ENCODE results near the gene ILF3. TPM values are rescaled to one million over a fixed set of nuclear protein-coding genes. Genes with fewer than 3 reads are reported as not detected.

Gene ILF3
- polyA plus RNA-seq, 1 donor (not counting 4 experiments of a cell fraction or from before 2014, with no cell fraction given) = 162 TPM

- dilution Hi-C loops (cut with MboI; ENCODE audit: extremely low pct_ligation_motif_present, low sequenced_read_pairs) = no loop called here
- Histone ChIP-seq H3K27me3 (ENCODE audit: control insufficient read depth, extremely low read depth, insufficient read depth, low read length) (no peaks in the 10 kb centered on the region), H4K20me1 (ENCODE audit: control insufficient read depth, extremely low read depth, insufficient read depth, low read length) (no peaks in the 10 kb centered on the region), H3K9me3 (ENCODE audit: control insufficient read depth, low read depth, low read length) (no peaks in the 10 kb centered on the region), H3K36me3 (ENCODE audit: control insufficient read depth in 2 of 2, extremely low read depth in 1 of 2, insufficient read depth in 2 of 2, low read length in 2 of 2) (no peaks in the 10 kb centered on the region), H3K4me2 (ENCODE audit: control insufficient read depth, extremely low read depth, insufficient read depth, low read depth, low read length) (no peak overlapping the region), H2AFZ (ENCODE audit: control insufficient read depth, low read length) (no peak overlapping the region), H3K9me1 (ENCODE audit: control insufficient read depth, extremely low read depth, insufficient read depth, low read length) (no peaks in the 10 kb centered on the region), H3K79me2 (ENCODE audit: control insufficient read depth, insufficient read depth, low read length) (no peaks in the 10 kb centered on the region), H3K27ac (ENCODE audit: control insufficient read depth, insufficient read depth, low read length) (no peak overlapping the region), H3K4me1 (ENCODE audit: control insufficient read depth, extremely low read depth, insufficient read depth, low read length) (peaks cover 9% of the 10 kb centered on the region), H3K4me3 (ENCODE audit: control insufficient read depth in 2 of 3, extremely low read depth in 1 of 3, insufficient read depth in 2 of 3, low read depth in 1 of 3, low read length in 3 of 3) (no peak overlapping the region), H3K9ac (ENCODE audit: control insufficient read depth, extremely low read depth, insufficient read depth, low read length) (no peak overlapping the region)
- DNase-seq (ENCODE audit: low read depth, low spot score) = no peak
- no peak for TF ChIP-seq EZH2 (IDR thresholded peaks at IDR 0.05; ENCODE audit: low read length)
- no peak for TF ChIP-seq CTCF (optimal IDR thresholded peaks at IDR 0.05 in 1 of 3, IDR thresholded peaks at IDR 0.05 in 1 of 3, conservative IDR thresholded peaks at IDR 0.05 in 1 of 3; ENCODE audit: extremely low read depth in 1 of 3, insufficient read depth in 2 of 3, low read length in 3 of 3)
- FAIRE-seq = no peak
Measured at GRCh38 chr19:10611907-10612306, 42.2 kb upstream of the ILF3 start.

DNA sequence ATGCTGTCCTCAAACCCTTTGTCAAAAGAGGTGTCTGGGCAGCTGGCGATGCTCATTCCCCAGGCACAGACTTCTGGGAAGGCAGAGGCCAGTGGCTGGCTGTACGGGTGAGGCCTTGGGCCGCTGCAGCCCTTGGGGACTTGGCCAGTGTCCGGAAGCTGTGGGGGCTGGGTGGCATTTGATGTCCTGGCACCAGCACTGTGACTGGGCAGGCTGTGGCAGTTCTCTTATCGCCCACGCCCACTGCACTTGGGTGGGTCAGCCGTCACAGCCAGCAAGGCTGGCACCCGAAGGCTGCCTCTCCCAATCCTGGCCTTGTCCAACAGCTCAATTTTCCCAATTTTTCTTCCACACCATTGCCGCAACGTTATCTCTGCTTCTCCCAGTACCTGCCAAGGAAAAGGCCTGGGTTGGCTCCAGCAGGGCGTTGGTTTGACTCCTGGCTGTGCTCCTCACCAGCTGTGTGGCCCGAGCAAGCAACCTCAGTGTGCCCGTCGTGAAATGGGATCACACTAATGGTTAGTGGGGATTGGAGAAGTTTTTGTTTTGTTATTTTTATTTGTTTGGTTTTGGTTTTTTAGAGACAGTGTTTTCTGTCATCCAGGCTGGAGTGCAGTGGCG lies 41.5 kb upstream of the ILF3 start:
- H3K79me2 ChIP-seq (ENCODE audit: control insufficient read depth, insufficient read depth, low read length) = no peaks in the 10 kb centered on the region
- peak overlapping the region; percentile 82 for H2AFZ ChIP-seq (ENCODE audit: control insufficient read depth, low read length)
- no peaks in the 10 kb centered on the region for H3K27me3 ChIP-seq (ENCODE audit: control insufficient read depth, extremely low read depth, insufficient read depth, low read length)
- peaks cover 15% of the 10 kb centered on the region for H3K4me1 ChIP-seq (ENCODE audit: control insufficient read depth, extremely low read depth, insufficient read depth, low read length)
- no peak for TF ChIP-seq CTCF (optimal IDR thresholded peaks at IDR 0.05 in 1 of 3, IDR thresholded peaks at IDR 0.05 in 1 of 3, conservative IDR thresholded peaks at IDR 0.05 in 1 of 3; ENCODE audit: extremely low read depth in 1 of 3, insufficient read depth in 2 of 3, low read length in 3 of 3)
- no peak for TF ChIP-seq EZH2 (IDR thresholded peaks at IDR 0.05; ENCODE audit: low read length)
- DNase-seq (ENCODE audit: low read depth, low spot score) (no peak), FAIRE-seq (peak; percentile 39)
- no peak overlapping the region for H3K4me3 ChIP-seq (ENCODE audit: control insufficient read depth in 2 of 3, extremely low read depth in 1 of 3, insufficient read depth in 2 of 3, low read depth in 1 of 3, low read length in 3 of 3)
- H3K27ac ChIP-seq (ENCODE audit: control insufficient read depth, insufficient read depth, low read length) = no peak overlapping the region
- no peaks in the 10 kb centered on the region for H3K36me3 ChIP-seq (ENCODE audit: control insufficient read depth in 2 of 2, extremely low read depth in 1 of 2, insufficient read depth in 2 of 2, low read length in 2 of 2)
- H3K4me2 ChIP-seq (ENCODE audit: control insufficient read depth, extremely low read depth, insufficient read depth, low read depth, low read length) = peak overlapping the region; percentile 22
- dilution Hi-C loops (cut with MboI; ENCODE audit: extremely low pct_ligation_motif_present, low sequenced_read_pairs) = no loop called here
- H3K9me3 ChIP-seq (ENCODE audit: control insufficient read depth, low read depth, low read length) = no peaks in the 10 kb centered on the region
- no peak overlapping the region for H3K9ac ChIP-seq (ENCODE audit: control insufficient read depth, extremely low read depth, insufficient read depth, low read length)
- no peaks in the 10 kb centered on the region for H3K9me1 ChIP-seq (ENCODE audit: control insufficient read depth, extremely low read depth, insufficient read depth, low read length)
- no peaks in the 10 kb centered on the region for H4K20me1 ChIP-seq (ENCODE audit: control insufficient read depth, extremely low read depth, insufficient read depth, low read length)
